Thyroid gland (tissue), 4 donors: ENCODE measurements around the gene PRCD.

ENCODE experiments used
- CTCF ChIP-seq, 6 experiments: fragments of 200-600 bp in 3 of 6; fragments of 450-650 bp in 3 of 6; sonication (generic) in 3 of 6; IDR thresholded peaks; one replicate each; pipeline ENCODE4 v1.5.1; 2016 to 2019; ENCODE audit warnings: antibody characterized with exemption in 6 of 6, mild to moderate bottlenecking in 2 of 6, inconsistent platforms in 1 of 6, moderate library complexity in 1 of 6
- POLR2A ChIP-seq, 2 donors: fragments of 450-650 bp; IDR thresholded peaks; one replicate each; pipeline ENCODE4 v1.6.1; 2017; ENCODE audit warnings: antibody characterized with exemption in 2 of 2, mild to moderate bottlenecking in 2 of 2, moderate library complexity in 1 of 2

DNA sequence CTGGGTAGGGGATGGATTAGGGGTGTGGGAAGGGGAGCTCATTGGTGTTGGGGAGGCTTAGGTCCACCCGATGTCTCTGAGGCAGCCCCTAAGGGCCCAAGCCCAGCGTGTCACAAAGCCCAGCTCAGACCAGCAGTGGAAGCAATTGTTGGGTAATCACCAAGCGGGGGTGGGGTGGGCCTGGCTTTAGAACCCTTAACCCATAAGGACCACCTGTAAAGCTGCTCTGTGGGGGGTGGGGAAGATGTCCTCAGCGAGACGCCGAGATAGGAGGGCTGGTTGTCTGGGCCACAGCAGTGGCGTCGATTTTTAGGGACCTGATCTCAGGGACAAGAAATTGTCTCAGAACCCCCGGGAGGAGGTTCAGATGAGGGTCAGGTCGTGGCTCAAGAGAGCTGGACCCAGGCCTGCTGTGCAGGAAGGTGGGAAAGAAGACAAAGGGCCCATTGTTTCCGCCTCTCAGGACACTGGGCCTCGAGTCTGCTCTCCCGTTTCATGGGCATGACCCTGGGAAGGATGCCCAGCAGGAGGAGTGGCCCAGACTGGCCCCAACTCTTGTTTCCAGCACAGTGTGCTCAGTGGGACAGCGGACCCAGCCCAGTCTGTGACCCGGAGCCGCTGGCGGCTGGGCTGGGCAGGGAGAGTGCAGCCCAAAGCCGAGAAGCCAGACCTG is 29.9 kb downstream of the PRCD start:
- TF ChIP-seq CTCF (IDR thresholded peaks at IDR 0.05) (peak in 1 of 6 experiments; percentile 7), POLR2A (IDR thresholded peaks at IDR 0.05) (peak in 1 of 2 donors; percentile 86)
